22Rv1 (cell line): Measurements from ENCODE around the gene XXYLT1.

Experiments used
- CTCF ChIP-seq: fragments of 450-650 bp; IDR thresholded peaks from 2 replicates; pipeline ENCODE4 v1.5.1; 2017; ENCODE audit warnings: mild to moderate bottlenecking
- ZFX ChIP-seq: fragments of 450-650 bp; IDR thresholded peaks from 2 replicates; pipeline ENCODE4 v1.6.1; 2017; ENCODE audit warnings: antibody characterized with exemption, borderline replicate concordance

GRCh38 chr3:195154793-195155535, 116.0 kb downstream of the XXYLT1 start:
- TF ChIP-seq CTCF: no peak
- TF ChIP-seq ZFX: no peak
